Measurements from ENCODE around the gene MDM1.

DNA sequence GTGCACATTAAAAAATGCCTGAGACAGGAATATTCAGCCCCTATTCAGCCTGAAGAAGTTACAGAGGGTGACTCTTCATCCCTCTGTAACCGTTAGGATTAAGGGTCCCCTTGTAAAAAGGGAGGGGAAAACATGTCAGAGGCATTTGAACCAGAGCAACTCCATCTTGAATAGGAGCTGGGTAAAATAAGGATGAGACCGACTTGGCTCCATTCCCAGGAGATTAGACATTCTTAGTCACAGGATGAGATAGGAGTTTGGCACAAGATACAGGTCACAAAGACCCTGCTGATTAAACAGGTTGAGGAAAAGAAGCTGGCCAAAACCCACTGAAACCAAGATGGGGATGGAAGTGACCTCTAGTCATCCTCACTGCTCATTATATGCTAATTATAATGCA, 19.9 kb upstream of the MDM1 start:
- TF ChIP-seq, protein P1, sequence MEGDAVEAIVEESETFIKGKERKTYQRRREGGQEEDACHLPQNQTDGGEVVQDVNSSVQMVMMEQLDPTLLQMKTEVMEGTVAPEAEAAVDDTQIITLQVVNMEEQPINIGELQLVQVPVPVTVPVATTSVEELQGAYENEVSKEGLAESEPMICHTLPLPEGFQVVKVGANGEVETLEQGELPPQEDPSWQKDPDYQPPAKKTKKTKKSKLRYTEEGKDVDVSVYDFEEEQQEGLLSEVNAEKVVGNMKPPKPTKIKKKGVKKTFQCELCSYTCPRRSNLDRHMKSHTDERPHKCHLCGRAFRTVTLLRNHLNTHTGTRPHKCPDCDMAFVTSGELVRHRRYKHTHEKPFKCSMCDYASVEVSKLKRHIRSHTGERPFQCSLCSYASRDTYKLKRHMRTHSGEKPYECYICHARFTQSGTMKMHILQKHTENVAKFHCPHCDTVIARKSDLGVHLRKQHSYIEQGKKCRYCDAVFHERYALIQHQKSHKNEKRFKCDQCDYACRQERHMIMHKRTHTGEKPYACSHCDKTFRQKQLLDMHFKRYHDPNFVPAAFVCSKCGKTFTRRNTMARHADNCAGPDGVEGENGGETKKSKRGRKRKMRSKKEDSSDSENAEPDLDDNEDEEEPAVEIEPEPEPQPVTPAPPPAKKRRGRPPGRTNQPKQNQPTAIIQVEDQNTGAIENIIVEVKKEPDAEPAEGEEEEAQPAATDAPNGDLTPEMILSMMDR (IDR thresholded peaks at IDR 0.05): no peak
- TF ChIP-seq EP300 (IDR thresholded peaks at IDR 0.05; ENCODE audit: low read depth) (no peak), POLR2A (IDR thresholded peaks at IDR 0.05) (no peak), POLR2AphosphoS5 (IDR thresholded peaks at IDR 0.05) (no peak)
